Stimulated activated CD4-positive, alpha-beta T cell treated with anti-CD3 and anti-CD28 coated beads, TNF-alpha, amount 100 ng/mL, for 1 hour (primary cell): Measurements from ENCODE around the gene HAS3.

ENCODE experiments used
- DNase-seq, 3 donors: peaks; one replicate each; pipeline ENCODE4 v3.0.0-alpha.2; 2020; ENCODE audit warnings: low read depth in 3 of 3, low spot score in 1 of 3

HAS3 gene

GRCh38 chr16:69089091-69089910, 16.2 kb upstream of the HAS3 start:
- no peak for DNase-seq

GRCh38 chr16:69093974-69094373, 11.5 kb upstream of the HAS3 start:
- no peak for DNase-seq

GRCh38 chr16:69094501-69094900, 11.0 kb upstream of the HAS3 start:
- DNase-seq: no peak

- no peak for DNase-seq
These were observed 10.3 kb upstream of the HAS3 start for GRCh38 chr16:69095193-69095592.

GRCh38 chr16:69100071-69100691, 5.3 kb upstream of the HAS3 start:
- DNase-seq: no peak

GRCh38 chr16:69106491-69107315, 1.2 kb downstream of the HAS3 start:
- DNase-seq: no peak

- no peak for DNase-seq
These were observed 2.0 kb downstream of the HAS3 start for GRCh38 chr16:69107316-69107962.

GRCh38 chr16:69108064-69108904, 2.8 kb downstream of the HAS3 start:
- DNase-seq: no peak

GRCh38 chr16:69108905-69109252, 3.4 kb downstream of the HAS3 start:
- DNase-seq: no peak

GRCh38 chr16:69109486-69110270, 4.2 kb downstream of the HAS3 start:
- DNase-seq: no peak

GRCh38 chr16:69110406-69110805, 5.0 kb downstream of the HAS3 start:
- no peak for DNase-seq

- DNase-seq: no peak
These were observed 5.9 kb downstream of the HAS3 start for GRCh38 chr16:69111216-69111875.

GRCh38 chr16:69111876-69112230, 6.4 kb downstream of the HAS3 start:
- no peak for DNase-seq

GRCh38 chr16:69112285-69113129, 7.1 kb downstream of the HAS3 start:
- no peak for DNase-seq

- no peak for DNase-seq
These were observed 7.8 kb downstream of the HAS3 start for GRCh38 chr16:69113216-69113615.

- no peak for DNase-seq
These were observed 9.0 kb downstream of the HAS3 start for GRCh38 chr16:69114346-69114975.

- DNase-seq: no peak
These were observed 9.5 kb downstream of the HAS3 start for GRCh38 chr16:69114976-69115355.

GRCh38 chr16:69115361-69115760, 9.9 kb downstream of the HAS3 start:
- no peak for DNase-seq
